H9 (cell line): ENCODE measurements around the gene ABCG2. TPM values are rescaled to one million over a fixed set of nuclear protein-coding genes. Genes with fewer than 3 reads are reported as not detected.

Experiments
- DNase-seq: peaks from one replicate; pipeline ENCODE4 v3.0.0-alpha.2; 2017
- H2AFZ ChIP-seq: one replicate; pipeline ENCODE4 v1.6.1; 2013; ENCODE audit warnings: mild to moderate bottlenecking, low read length, control low read depth, moderate library complexity
- H2AK5ac ChIP-seq: 2 replicates; pipeline ENCODE4 v1.6.1; 2013; ENCODE audit warnings: low read length, control low read depth, mixed read lengths; ENCODE audit not compliant: insufficient read length
- H2BK120ac ChIP-seq: one replicate; pipeline ENCODE4 v1.6.1; 2013; ENCODE audit warnings: low read depth, mild to moderate bottlenecking, low read length, control low read depth, inconsistent platforms; ENCODE audit not compliant: poor library complexity, severe bottlenecking
- H2BK12ac ChIP-seq: 2 replicates; pipeline ENCODE4 v1.6.1; 2013; ENCODE audit warnings: low read length, control low read depth, mixed read lengths, low read depth; ENCODE audit not compliant: insufficient read length
- H2BK15ac ChIP-seq: 2 replicates; pipeline ENCODE4 v1.6.1; 2013; ENCODE audit warnings: low read depth, low read length, control low read depth
- H2BK20ac ChIP-seq: one replicate; pipeline ENCODE4 v1.6.1; 2013; ENCODE audit warnings: low read depth, mild to moderate bottlenecking, low read length, control low read depth, inconsistent platforms; ENCODE audit not compliant: poor library complexity, severe bottlenecking
- H2BK5ac ChIP-seq: 2 replicates; pipeline ENCODE4 v1.6.1; 2013; ENCODE audit warnings: low read length, control low read depth, mixed read lengths; ENCODE audit not compliant: insufficient read length
- H3K14ac ChIP-seq: 2 replicates; pipeline ENCODE4 v1.6.1; 2013; ENCODE audit warnings: low read length, control low read depth; ENCODE audit not compliant: insufficient read depth
- H3K18ac ChIP-seq: 2 replicates; pipeline ENCODE4 v1.6.1; 2013; ENCODE audit warnings: low read depth, mild to moderate bottlenecking, mixed read lengths, low read length, control low read depth; ENCODE audit not compliant: insufficient read length
- H3K23ac ChIP-seq: 2 replicates; pipeline ENCODE4 v1.6.1; 2013; ENCODE audit warnings: low read length, control low read depth, mixed read lengths, low read depth; ENCODE audit not compliant: insufficient read length
- H3K23me2 ChIP-seq: 2 replicates; pipeline ENCODE4 v1.6.1; 2013; ENCODE audit warnings: low read depth, mild to moderate bottlenecking, mixed read lengths, low read length, control low read depth; ENCODE audit not compliant: insufficient read length, poor library complexity, severe bottlenecking
- H3K27ac ChIP-seq: 2 replicates; pipeline ENCODE4 v1.5.1; 2013; ENCODE audit warnings: low read length, control low read depth, mixed read lengths, low read depth; ENCODE audit not compliant: insufficient read length
- H3K27me3 ChIP-seq: 2 replicates; pipeline ENCODE4 v1.6.1; 2013; ENCODE audit warnings: low read length, control low read depth, inconsistent platforms; ENCODE audit not compliant: insufficient read depth
- H3K4ac ChIP-seq: 2 replicates; pipeline ENCODE4 v1.6.1; 2013; ENCODE audit warnings: low read depth, mild to moderate bottlenecking, control low read depth, inconsistent platforms, low read length, moderate library complexity
- H3K4me1 ChIP-seq: 2 replicates; pipeline ENCODE4 v1.6.1; 2013; ENCODE audit warnings: low read length, control low read depth, inconsistent platforms; ENCODE audit not compliant: insufficient read depth
- H3K4me2 ChIP-seq: 2 replicates; pipeline ENCODE4 v1.6.1; 2013; ENCODE audit warnings: low read length, control low read depth, mixed read lengths; ENCODE audit not compliant: insufficient read length, insufficient read depth
- H3K56ac ChIP-seq: 2 replicates; pipeline ENCODE4 v1.6.1; 2013; ENCODE audit warnings: low read depth, mild to moderate bottlenecking, mixed read lengths, low read length, control low read depth; ENCODE audit not compliant: insufficient read length
- H3K79me1 ChIP-seq: 2 replicates; pipeline ENCODE4 v1.6.1; 2013; ENCODE audit warnings: low read depth, mild to moderate bottlenecking, moderate library complexity, low read length, control low read depth, inconsistent platforms; ENCODE audit not compliant: insufficient read depth, poor library complexity, severe bottlenecking
- H3K79me2 ChIP-seq: 2 replicates; pipeline ENCODE4 v1.6.1; 2013; ENCODE audit warnings: low read length, control low read depth, inconsistent platforms; ENCODE audit not compliant: insufficient read depth
- H3K9ac ChIP-seq: 2 replicates; pipeline ENCODE4 v1.6.1; 2013; ENCODE audit warnings: low read length, control low read depth, mixed read lengths; ENCODE audit not compliant: insufficient read length; ENCODE audit errors: extremely low read depth
- H3K9me3 ChIP-seq: one replicate; pipeline ENCODE4 v1.6.1; 2013; ENCODE audit warnings: low read depth, low read length, inconsistent platforms; ENCODE audit not compliant: control insufficient read depth
- H3T11ph ChIP-seq: one replicate; pipeline ENCODE4 v1.6.1; 2013; ENCODE audit warnings: mild to moderate bottlenecking, low read length, control low read depth, inconsistent platforms
- H4K20me1 ChIP-seq: one replicate; pipeline ENCODE4 v1.6.1; 2013; ENCODE audit not compliant: control insufficient read depth, insufficient read length, insufficient read depth
- H4K5ac ChIP-seq: 2 replicates; pipeline ENCODE4 v1.6.1; 2013; ENCODE audit warnings: low read depth, mild to moderate bottlenecking, mixed read lengths, low read length, control low read depth; ENCODE audit not compliant: insufficient read length
- H4K8ac ChIP-seq: replicated peaks from 2 replicates; pipeline ENCODE4 v1.6.1; 2013; ENCODE audit warnings: low read length, control low read depth, mixed read lengths, low read depth; ENCODE audit not compliant: insufficient read length
- H4K91ac ChIP-seq: 2 replicates; pipeline ENCODE4 v1.6.1; 2013; ENCODE audit warnings: low read depth, mild to moderate bottlenecking, moderate library complexity, mixed read lengths, low read length, control low read depth; ENCODE audit not compliant: insufficient read length
- H3K27ac Mint-ChIP-seq, 3 experiments: 2 replicates in 2 of 3; 3 replicates in 1 of 3; pipeline ENCODE4 v1.8.0; 2020 to 2021; ENCODE audit warnings: mixed read lengths in 3 of 3, mild to moderate bottlenecking in 1 of 3, moderate library complexity in 1 of 3
- H3K27me3 Mint-ChIP-seq: 2 replicates; pipeline ENCODE4 v1.8.0; 2021; ENCODE audit warnings: low read depth, mild to moderate bottlenecking, moderate library complexity, mixed read lengths
- H3K36me3 Mint-ChIP-seq, 3 experiments: 2 replicates in 2 of 3; 3 replicates in 1 of 3; pipeline ENCODE4 v1.8.0; 2020 to 2021; ENCODE audit warnings: low read depth in 3 of 3, mixed read lengths in 3 of 3; ENCODE audit not compliant: insufficient read depth in 1 of 3
- H3K4me1 Mint-ChIP-seq, 2 experiments: 2 replicates each; pipeline ENCODE4 v1.8.0; 2020; ENCODE audit warnings: mixed read lengths in 2 of 2
- H3K4me3 Mint-ChIP-seq, 2 experiments: 2 replicates in 1 of 2; 3 replicates in 1 of 2; pipeline ENCODE4 v1.8.0; 2020 to 2021; ENCODE audit warnings: mild to moderate bottlenecking in 2 of 2, mixed read lengths in 2 of 2, moderate library complexity in 1 of 2
- H3K9me3 Mint-ChIP-seq, 2 experiments: 2 replicates in 1 of 2; 3 replicates in 1 of 2; pipeline ENCODE4 v1.8.0; 2020; ENCODE audit warnings: mild to moderate bottlenecking in 2 of 2, mixed read lengths in 2 of 2, moderate library complexity in 1 of 2
- WGBS: extraction: QIAGEN DNeasy Blood & Tissue Kit; methylation state at CpG from one replicate; pipeline ENCODE4 v1.1.7; 2013; ENCODE audit warnings: missing lambda C conversion rate, low lambda C conversion rate, mixed read lengths; ENCODE audit not compliant: insufficient read length; ENCODE audit errors: extremely low coverage; 5-methylcytosine and 5-hydroxymethylcytosine counted together
- total RNA-seq: library from RNA; stranded (reverse); gene quantifications from 2 replicates; pipeline ENCODE4 v1.2.1, GENCODE V29; 2021
- TF ChIP-seq, protein P1 (sequence below): fragments of 200-600 bp; sonication (generic); conservative IDR thresholded peaks from 3 replicates; pipeline ENCODE4 v1.8.0; 2021; ENCODE audit warnings: antibody characterized with exemption, mild to moderate bottlenecking

The ABCG2 gene
- total RNA-seq, 1 experiment from 2014 or later, result 1.5 TPM

- Histone ChIP-seq H3K23ac (no peak overlapping the region), H4K20me1 (no peaks in the 10 kb centered on the region), H3K9ac (no peak overlapping the region), H4K8ac (no peak overlapping the region), H3K79me2 (no peaks in the 10 kb centered on the region), H3K27me3 (no peaks in the 10 kb centered on the region), H3K9me3 (no peaks in the 10 kb centered on the region), H4K91ac (no peak overlapping the region), H2BK120ac (no peak overlapping the region), H2BK12ac (no peak overlapping the region), H3K79me1 (no peaks in the 10 kb centered on the region), H3K14ac (no peak overlapping the region), H2AK5ac (no peak overlapping the region), H3K4me2 (no peak overlapping the region), H3K4me1 (0 out of 2 replicates have a peak, but pooled peaks cover 2% of the 10 kb centered on the region), H4K5ac (no peak overlapping the region), H2AFZ (no peak overlapping the region), H3K18ac (no peak overlapping the region), H2BK15ac (no peak overlapping the region), H2BK20ac (no peak overlapping the region), H3K27ac (no peak overlapping the region), H2BK5ac (no peak overlapping the region), H3K23me2 (no peaks in the 10 kb centered on the region), H3T11ph (no peak overlapping the region), H3K56ac (no peak overlapping the region), H3K4ac (no peak overlapping the region)
- peaks cover 2 to 12% (median 6%) of the 10 kb centered on the region in 3 experiments; a peak in 5 of 7 replicates for H3K36me3 Mint-ChIP-seq
- TF ChIP-seq, protein P1, sequence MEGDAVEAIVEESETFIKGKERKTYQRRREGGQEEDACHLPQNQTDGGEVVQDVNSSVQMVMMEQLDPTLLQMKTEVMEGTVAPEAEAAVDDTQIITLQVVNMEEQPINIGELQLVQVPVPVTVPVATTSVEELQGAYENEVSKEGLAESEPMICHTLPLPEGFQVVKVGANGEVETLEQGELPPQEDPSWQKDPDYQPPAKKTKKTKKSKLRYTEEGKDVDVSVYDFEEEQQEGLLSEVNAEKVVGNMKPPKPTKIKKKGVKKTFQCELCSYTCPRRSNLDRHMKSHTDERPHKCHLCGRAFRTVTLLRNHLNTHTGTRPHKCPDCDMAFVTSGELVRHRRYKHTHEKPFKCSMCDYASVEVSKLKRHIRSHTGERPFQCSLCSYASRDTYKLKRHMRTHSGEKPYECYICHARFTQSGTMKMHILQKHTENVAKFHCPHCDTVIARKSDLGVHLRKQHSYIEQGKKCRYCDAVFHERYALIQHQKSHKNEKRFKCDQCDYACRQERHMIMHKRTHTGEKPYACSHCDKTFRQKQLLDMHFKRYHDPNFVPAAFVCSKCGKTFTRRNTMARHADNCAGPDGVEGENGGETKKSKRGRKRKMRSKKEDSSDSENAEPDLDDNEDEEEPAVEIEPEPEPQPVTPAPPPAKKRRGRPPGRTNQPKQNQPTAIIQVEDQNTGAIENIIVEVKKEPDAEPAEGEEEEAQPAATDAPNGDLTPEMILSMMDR, result no peak
- no CpG with 5 or more reads among the region's 2 CpGs for WGBS
- no peaks in the 10 kb centered on the region; the same call in 1 of the 2 replicates for H3K27me3 Mint-ChIP-seq
- H3K9me3 Mint-ChIP-seq, result peaks cover 6 to 12% of the 10 kb centered on the region in 2 experiments
- DNase-seq, result no peak
- H3K4me1 Mint-ChIP-seq, result peaks cover 4 to 11% of the 10 kb centered on the region in 2 experiments; a peak in 3 of 4 replicates
- H3K27ac Mint-ChIP-seq, result no peak overlapping the region
- no peak overlapping the region for H3K4me3 Mint-ChIP-seq
Measured at GRCh38 chr4:88169298-88169697, 10.9 kb upstream of the ABCG2 start.
